BLaER1 treated with 17β-estradiol and CSF1 and Interleukin-3, amounts not matched to agents 10 nM and 100 nM (cell line): Measurements from ENCODE around the gene CDHR1.

Experiments used
- H3K27ac ChIP-seq, 11 experiments: shearing (Covaris generic); formaldehyde crosslinking; 2 replicates each; pipeline ENCODE4 v1.8.1; 2022
- H3K27me3 ChIP-seq, 11 experiments: shearing (Covaris generic); formaldehyde crosslinking; 2 replicates each; pipeline ENCODE4 v1.8.1; 2022
- H3K36me3 ChIP-seq, 11 experiments: shearing (Covaris generic); formaldehyde crosslinking; 2 replicates each; pipeline ENCODE4 v1.8.1; 2022
- H3K4me1 ChIP-seq, 10 experiments: shearing (Covaris generic); formaldehyde crosslinking; 2 replicates each; pipeline ENCODE4 v1.8.1; 2022
- H3K4me2 ChIP-seq, 11 experiments: shearing (Covaris generic); formaldehyde crosslinking; 2 replicates each; pipeline ENCODE4 v1.8.1; 2022
- H3K4me3 ChIP-seq, 10 experiments: shearing (Covaris generic); formaldehyde crosslinking; 2 replicates each; pipeline ENCODE4 v1.8.1; 2022
- H3K9ac ChIP-seq, 11 experiments: shearing (Covaris generic); formaldehyde crosslinking; 2 replicates each; pipeline ENCODE4 v1.8.1; 2022
- H3K9me3 ChIP-seq, 11 experiments: shearing (Covaris generic); formaldehyde crosslinking; replicated peaks in 1 of 11; 2 replicates each; pipeline ENCODE4 v1.8.1; 2022
- H4K20me1 ChIP-seq, 11 experiments: shearing (Covaris generic); formaldehyde crosslinking; 2 replicates each; pipeline ENCODE4 v1.8.1; 2022
- Cebpa-rat ChIP-seq, 11 experiments: shearing (Covaris generic); IDR thresholded peaks; 2 replicates each; pipeline ENCODE4 v1.8.1; 2022

The CDHR1 gene

GRCh38 chr10:84258034-84258695, 63.8 kb downstream of the CDHR1 start:
- Histone ChIP-seq H3K9me3 (no peaks in the 10 kb centered on the region), H4K20me1 (no peaks in the 10 kb centered on the region), H3K9ac (no peak overlapping the region), H3K36me3 (no peaks in the 10 kb centered on the region), H3K4me1 (no peaks in the 10 kb centered on the region), H3K4me2 (no peak overlapping the region), H3K27ac (no peak overlapping the region), H3K4me3 (no peak overlapping the region), H3K27me3 (no peaks in the 10 kb centered on the region)
- TF ChIP-seq Cebpa-rat (IDR thresholded peaks at IDR 0.05), result no peak

GRCh38 chr10:84261236-84261915, 67.0 kb downstream of the CDHR1 start:
- Histone ChIP-seq H3K4me2 (no peak overlapping the region), H3K36me3 (no peaks in the 10 kb centered on the region), H4K20me1 (no peaks in the 10 kb centered on the region), H3K4me3 (no peak overlapping the region), H3K9ac (no peak overlapping the region), H3K27me3 (no peaks in the 10 kb centered on the region), H3K9me3 (no peaks in the 10 kb centered on the region), H3K27ac (no peak overlapping the region), H3K4me1 (peaks cover 0 to 4% (median 0%) of the 10 kb centered on the region in 10 experiments; a peak in 1 of 20 replicates)
- TF ChIP-seq Cebpa-rat (IDR thresholded peaks at IDR 0.05), result no peak

GRCh38 chr10:84262190-84262956, 68.0 kb downstream of the CDHR1 start:
- TF ChIP-seq Cebpa-rat (IDR thresholded peaks at IDR 0.05), result no peak
- H4K20me1 ChIP-seq, result no peaks in the 10 kb centered on the region
- H3K4me3 ChIP-seq, result no peak overlapping the region
- no peak overlapping the region for H3K9ac ChIP-seq
- peaks cover 0 to 4% (median 0%) of the 10 kb centered on the region in 10 experiments; a peak in 1 of 20 replicates for H3K4me1 ChIP-seq
- no peaks in the 10 kb centered on the region for H3K27me3 ChIP-seq
- no peak overlapping the region for H3K4me2 ChIP-seq
- no peak overlapping the region for H3K27ac ChIP-seq
- H3K9me3 ChIP-seq, result no peaks in the 10 kb centered on the region
- no peaks in the 10 kb centered on the region for H3K36me3 ChIP-seq

- no peak for TF ChIP-seq Cebpa-rat (IDR thresholded peaks at IDR 0.05)
Observed at GRCh38 chr10:84263716-84264115, 69.4 kb downstream of the CDHR1 start.

GRCh38 chr10:84264611-84265141, 70.3 kb downstream of the CDHR1 start:
- no peaks in the 10 kb centered on the region for H3K9me3 ChIP-seq
- no peak for TF ChIP-seq Cebpa-rat (IDR thresholded peaks at IDR 0.05)
- H3K4me2 ChIP-seq, result peak overlapping the region in 1 of 11 experiments; percentile 37; a peak in 2 of 22 replicates
- no peaks in the 10 kb centered on the region for H3K36me3 ChIP-seq
- no peaks in the 10 kb centered on the region for H3K27me3 ChIP-seq
- no peaks in the 10 kb centered on the region for H4K20me1 ChIP-seq
- no peak overlapping the region for H3K27ac ChIP-seq
- H3K4me1 ChIP-seq, result peaks cover 0 to 4% (median 0%) of the 10 kb centered on the region in 10 experiments; a peak in 1 of 20 replicates
- no peak overlapping the region for H3K4me3 ChIP-seq
- no peak overlapping the region for H3K9ac ChIP-seq

More at GRCh38 chr10:84263716-84264115, 69.4 kb downstream of the CDHR1 start:
- no peak overlapping the region for H3K4me3 ChIP-seq
- H3K27me3 ChIP-seq, result no peaks in the 10 kb centered on the region
- no peak overlapping the region for H3K4me2 ChIP-seq
- no peaks in the 10 kb centered on the region for H3K36me3 ChIP-seq
- H3K4me1 ChIP-seq, result peaks cover 0 to 4% (median 0%) of the 10 kb centered on the region in 10 experiments; a peak in 1 of 20 replicates
- H3K27ac ChIP-seq, result no peak overlapping the region
- no peak overlapping the region for H3K9ac ChIP-seq
- no peaks in the 10 kb centered on the region for H3K9me3 ChIP-seq
- no peaks in the 10 kb centered on the region for H4K20me1 ChIP-seq

- Histone ChIP-seq H4K20me1 (no peaks in the 10 kb centered on the region), H3K27me3 (no peaks in the 10 kb centered on the region), H3K9ac (no peak overlapping the region), H3K4me1 (peaks cover 0 to 4% (median 0%) of the 10 kb centered on the region in 10 experiments; a peak in 1 of 20 replicates), H3K36me3 (no peaks in the 10 kb centered on the region), H3K27ac (no peak overlapping the region), H3K4me3 (no peak overlapping the region), H3K4me2 (no peak overlapping the region), H3K9me3 (no peaks in the 10 kb centered on the region)
- TF ChIP-seq Cebpa-rat (IDR thresholded peaks at IDR 0.05), result no peak
Observed at GRCh38 chr10:84265418-84265817, 71.1 kb downstream of the CDHR1 start.

- H3K9ac ChIP-seq, result no peak overlapping the region
- H3K9me3 ChIP-seq, result no peaks in the 10 kb centered on the region
- H3K4me2 ChIP-seq, result no peak overlapping the region
- H3K27me3 ChIP-seq, result no peaks in the 10 kb centered on the region
- H3K4me1 ChIP-seq, result peaks cover 0 to 4% (median 0%) of the 10 kb centered on the region in 10 experiments; a peak in 1 of 20 replicates
- no peak overlapping the region for H3K27ac ChIP-seq
- no peak overlapping the region for H3K4me3 ChIP-seq
- H4K20me1 ChIP-seq, result no peaks in the 10 kb centered on the region
- no peak for TF ChIP-seq Cebpa-rat (IDR thresholded peaks at IDR 0.05)
- H3K36me3 ChIP-seq, result no peaks in the 10 kb centered on the region
Observed at GRCh38 chr10:84267503-84268126, 73.3 kb downstream of the CDHR1 start.

GRCh38 chr10:84269162-84269561, 74.8 kb downstream of the CDHR1 start:
- Histone ChIP-seq H3K4me1 (peaks cover 0 to 4% (median 0%) of the 10 kb centered on the region in 10 experiments; a peak in 1 of 20 replicates), H3K9me3 (no peaks in the 10 kb centered on the region), H3K36me3 (no peaks in the 10 kb centered on the region), H3K27me3 (no peaks in the 10 kb centered on the region), H3K27ac (no peak overlapping the region), H3K4me3 (no peak overlapping the region), H4K20me1 (no peaks in the 10 kb centered on the region), H3K4me2 (no peak overlapping the region), H3K9ac (no peak overlapping the region)
- no peak for TF ChIP-seq Cebpa-rat (IDR thresholded peaks at IDR 0.05)
